Neutrophil (primary cell): ENCODE measurements around the gene CUBN.

Source experiments
- H3K27ac ChIP-seq: fragments of 200-600 bp; sonication (generic); 2 replicates; pipeline ENCODE4 v1.5.1; 2016; ENCODE audit warnings: mild to moderate bottlenecking, moderate library complexity
- H3K27me3 ChIP-seq: fragments of 200-600 bp; sonication (generic); 2 replicates; pipeline ENCODE4 v1.6.0; 2016; ENCODE audit warnings: mild to moderate bottlenecking
- H3K36me3 ChIP-seq: fragments of 200-600 bp; sonication (generic); 2 replicates; pipeline ENCODE4 v1.5.1; 2017
- H3K4me1 ChIP-seq, 2 experiments: fragments of 200-600 bp in 1 of 2; sonication (generic) in 1 of 2; 1 replicate in 1 of 2; 2 replicates in 1 of 2; pipeline versions ENCODE4 v1.5.1 to v1.6.1; 2013 to 2016; ENCODE audit warnings: low read depth in 1 of 2, low read length in 1 of 2, mild to moderate bottlenecking in 1 of 2, moderate library complexity in 1 of 2; ENCODE audit not compliant: control insufficient read depth in 1 of 2, insufficient read depth in 1 of 2
- H3K4me3 ChIP-seq, 2 experiments: fragments of 200-600 bp in 1 of 2; sonication (generic) in 1 of 2; 1 replicate in 1 of 2; 2 replicates in 1 of 2; pipeline ENCODE4 v1.5.1; 2013 to 2016; ENCODE audit warnings: low read depth in 1 of 2, low read length in 1 of 2, mild to moderate bottlenecking in 1 of 2, moderate library complexity in 1 of 2
- H3K9me3 ChIP-seq: fragments of 200-600 bp; sonication (generic); 2 replicates; pipeline ENCODE4 v1.5.1; 2016
- CTCF ChIP-seq: fragments of 200-600 bp; sonication (generic); IDR thresholded peaks from 2 replicates; pipeline ENCODE4 v1.5.1; 2016; ENCODE audit warnings: antibody characterized with exemption

CUBN gene

GRCh38 chr10:17134282-17134681, 4.7 kb upstream of the CUBN start:
- H3K27me3 ChIP-seq, result no peaks in the 10 kb centered on the region
- TF ChIP-seq CTCF, result no peak
- H3K36me3 ChIP-seq, result no peaks in the 10 kb centered on the region
- H3K4me1 ChIP-seq, result no peaks in the 10 kb centered on the region
- H3K4me3 ChIP-seq, result no peak overlapping the region
- H3K9me3 ChIP-seq, result no peaks in the 10 kb centered on the region
- H3K27ac ChIP-seq, result no peak overlapping the region

- Histone ChIP-seq H3K4me3 (no peak overlapping the region), H3K27ac (no peak overlapping the region), H3K36me3 (no peaks in the 10 kb centered on the region), H3K9me3 (no peaks in the 10 kb centered on the region), H3K27me3 (no peaks in the 10 kb centered on the region), H3K4me1 (no peaks in the 10 kb centered on the region)
- no peak for TF ChIP-seq CTCF
Measured at GRCh38 chr10:17128261-17128660, 1.4 kb downstream of the CUBN start.

GRCh38 chr10:17126327-17126726, 3.3 kb downstream of the CUBN start:
- H3K4me3 ChIP-seq, result no peak overlapping the region
- H3K36me3 ChIP-seq, result no peaks in the 10 kb centered on the region
- no peak overlapping the region for H3K27ac ChIP-seq
- no peaks in the 10 kb centered on the region for H3K9me3 ChIP-seq
- no peaks in the 10 kb centered on the region for H3K4me1 ChIP-seq
- TF ChIP-seq CTCF, result no peak
- H3K27me3 ChIP-seq, result no peaks in the 10 kb centered on the region

- no peak for TF ChIP-seq CTCF
- Histone ChIP-seq H3K27me3 (no peaks in the 10 kb centered on the region), H3K4me3 (no peak overlapping the region), H3K27ac (no peak overlapping the region), H3K4me1 (no peaks in the 10 kb centered on the region), H3K9me3 (no peaks in the 10 kb centered on the region), H3K36me3 (no peaks in the 10 kb centered on the region)
Measured at GRCh38 chr10:17125206-17125893, 4.3 kb downstream of the CUBN start.

GRCh38 chr10:17123961-17124360, 5.7 kb downstream of the CUBN start:
- TF ChIP-seq CTCF, result no peak
- no peak overlapping the region for H3K27ac ChIP-seq
- no peaks in the 10 kb centered on the region for H3K9me3 ChIP-seq
- no peaks in the 10 kb centered on the region for H3K36me3 ChIP-seq
- no peaks in the 10 kb centered on the region for H3K4me1 ChIP-seq
- H3K27me3 ChIP-seq, result no peaks in the 10 kb centered on the region
- H3K4me3 ChIP-seq, result no peak overlapping the region
